Smooth muscle cell (in vitro differentiated cells): ENCODE data around the gene ARHGDIG. TPM values are rescaled to one million over a fixed set of nuclear protein-coding genes. Genes with fewer than 3 reads are reported as not detected.

Source experiments
- DNase-seq: peaks from one replicate; lab custom pipeline; 2025; ENCODE audit not compliant: unreplicated experiment; lab: John Stamatoyannopoulos, UW
- H2AFZ ChIP-seq: fragments of 200-600 bp; sonication (generic); 2 replicates; pipeline ENCODE4 v1.6.0; 2016; ENCODE audit warnings: antibody characterized with exemption, low read depth, mild to moderate bottlenecking
- H3F3A ChIP-seq: fragments of 200-600 bp; sonication (generic); 2 replicates; pipeline ENCODE4 v1.6.0; 2017; ENCODE audit warnings: antibody characterized with exemption, low read depth
- H3K27ac ChIP-seq: fragments of 200-600 bp; sonication (generic); 2 replicates; pipeline ENCODE4 v1.5.1; 2016; ENCODE audit warnings: low read depth, mild to moderate bottlenecking
- H3K27me3 ChIP-seq: fragments of 200-600 bp; sonication (generic); 2 replicates; pipeline ENCODE4 v1.6.1; 2016; ENCODE audit warnings: low read depth, mild to moderate bottlenecking
- H3K36me3 ChIP-seq: fragments of 200-600 bp; sonication (generic); 2 replicates; pipeline ENCODE4 v1.5.1; 2016; ENCODE audit warnings: low read depth
- H3K4me1 ChIP-seq: fragments of 200-600 bp; sonication (generic); 2 replicates; pipeline ENCODE4 v1.5.1; 2016; ENCODE audit warnings: low read depth
- H3K4me2 ChIP-seq: fragments of 200-600 bp; sonication (generic); 2 replicates; pipeline ENCODE4 v1.6.0; 2016; ENCODE audit warnings: mild to moderate bottlenecking
- H3K4me3 ChIP-seq: fragments of 200-600 bp; sonication (generic); 2 replicates; pipeline ENCODE4 v1.5.1; 2016; ENCODE audit warnings: mild to moderate bottlenecking
- H3K79me2 ChIP-seq: fragments of 200-600 bp; sonication (generic); 2 replicates; pipeline ENCODE4 v1.6.0; 2016; ENCODE audit warnings: low read depth, mild to moderate bottlenecking
- H3K9ac ChIP-seq: fragments of 200-600 bp; sonication (generic); 2 replicates; pipeline ENCODE4 v1.6.0; 2016; ENCODE audit warnings: low read depth
- H3K9me3 ChIP-seq: fragments of 200-600 bp; sonication (generic); replicated peaks from 2 replicates; pipeline ENCODE4 v1.5.1; 2016; ENCODE audit warnings: low read depth
- H4K20me1 ChIP-seq: fragments of 200-600 bp; sonication (generic); 2 replicates; pipeline ENCODE4 v1.6.0; 2016; ENCODE audit warnings: low read depth
- CTCF ChIP-seq: fragments of 200-600 bp; sonication (generic); IDR thresholded peaks from 2 replicates; pipeline ENCODE4 v1.5.1; 2017; ENCODE audit warnings: borderline replicate concordance, mild to moderate bottlenecking, antibody characterized with exemption; ENCODE audit not compliant: insufficient read depth, poor library complexity, severe bottlenecking
- WGBS: methylation state at CpG from one replicate; pipeline ENCODE4 v1.1.7; 2016; ENCODE audit warnings: low lambda C conversion rate; 5-methylcytosine and 5-hydroxymethylcytosine counted together
- polyA plus RNA-seq: library from polyadenylated mRNA; unstranded; fragments of >200 nt; fragmentation: Nextera tagmentation; extraction: Ambion mirVana; gene quantifications from 2 replicates; pipeline ENCODE4 v1.2.1, GENCODE V29; 2016
- total RNA-seq: library from RNA; depleted of rRNA; stranded (reverse); fragments of >200 nt; gene quantifications from 2 replicates; pipeline ENCODE4 v1.2.3, GENCODE V29; 2014

The ARHGDIG gene
- total and polyA plus RNA-seq, 2 experiments from 2014 or later: 0.58 to 2.9 TPM

- H3K4me3 ChIP-seq: no peak overlapping the region
- no peak for TF ChIP-seq CTCF
- H3K27ac ChIP-seq: no peak overlapping the region
- no peak overlapping the region for H3K9ac ChIP-seq
- WGBS: 98% methylated on average over 22 of the region's 22 CpGs
- H2AFZ ChIP-seq: no peak overlapping the region
- no peaks in the 10 kb centered on the region for H4K20me1 ChIP-seq
- H3F3A ChIP-seq: no peaks in the 10 kb centered on the region
- H3K9me3 ChIP-seq: no peaks in the 10 kb centered on the region
- no peaks in the 10 kb centered on the region for H3K36me3 ChIP-seq
- H3K27me3 ChIP-seq: no peaks in the 10 kb centered on the region
- H3K4me2 ChIP-seq: no peak overlapping the region
- no peaks in the 10 kb centered on the region for H3K4me1 ChIP-seq
- H3K79me2 ChIP-seq: no peaks in the 10 kb centered on the region
- no peak for DNase-seq
Observed at GRCh38 chr16:289395-289997, 9.1 kb downstream of the ARHGDIG start.

- Histone ChIP-seq H3K79me2 (no peaks in the 10 kb centered on the region), H3K9ac (no peak overlapping the region), H3K27ac (no peak overlapping the region), H3K4me3 (no peak overlapping the region), H3K27me3 (no peaks in the 10 kb centered on the region), H2AFZ (no peak overlapping the region), H3K4me2 (no peak overlapping the region), H3K36me3 (no peaks in the 10 kb centered on the region), H3K9me3 (no peaks in the 10 kb centered on the region), H3K4me1 (no peaks in the 10 kb centered on the region), H3F3A (no peaks in the 10 kb centered on the region), H4K20me1 (no peaks in the 10 kb centered on the region)
- no peak for TF ChIP-seq CTCF
- 97% methylated on average over 25 of the region's 25 CpGs for WGBS
- DNase-seq: no peak
Observed at GRCh38 chr16:290015-290680, 9.8 kb downstream of the ARHGDIG start.

GRCh38 chr16:290681-291405 is 10.5 kb downstream of the ARHGDIG start:
- 96% methylated on average over 34 of the region's 50 CpGs for WGBS

More at GRCh38 chr16:290681-291405, 10.5 kb downstream of the ARHGDIG start:
- Histone ChIP-seq H3K4me2 (no peak overlapping the region), H3K27me3 (no peaks in the 10 kb centered on the region), H3K27ac (no peak overlapping the region), H3K4me3 (no peak overlapping the region), H3K79me2 (no peaks in the 10 kb centered on the region), H3K9me3 (no peaks in the 10 kb centered on the region), H3K4me1 (no peaks in the 10 kb centered on the region), H3F3A (no peaks in the 10 kb centered on the region), H3K36me3 (no peaks in the 10 kb centered on the region), H2AFZ (no peak overlapping the region), H4K20me1 (no peaks in the 10 kb centered on the region), H3K9ac (no peak overlapping the region)
- DNase-seq: no peak
- no peak for TF ChIP-seq CTCF
